Measurements from ENCODE around the gene FAM50A.

- TF ChIP-seq CTCF (IDR thresholded peaks at IDR 0.05) (no peak), POLR2A (IDR thresholded peaks at IDR 0.05) (no peak)
These were observed 14.2 kb upstream of the FAM50A start for GRCh38 chrX:154429711-154430110.

Measured in heart left ventricle (tissue), 13 donors.